ENCODE results near the gene SYNE1. TPM values are rescaled to one million over a fixed set of nuclear protein-coding genes. Genes with fewer than 3 reads are reported as not detected.

The SYNE1 gene
- total and polyA plus RNA-seq, 7 experiments from 2014 or later, result 50.6 to 205 (median 161) TPM

DNA sequence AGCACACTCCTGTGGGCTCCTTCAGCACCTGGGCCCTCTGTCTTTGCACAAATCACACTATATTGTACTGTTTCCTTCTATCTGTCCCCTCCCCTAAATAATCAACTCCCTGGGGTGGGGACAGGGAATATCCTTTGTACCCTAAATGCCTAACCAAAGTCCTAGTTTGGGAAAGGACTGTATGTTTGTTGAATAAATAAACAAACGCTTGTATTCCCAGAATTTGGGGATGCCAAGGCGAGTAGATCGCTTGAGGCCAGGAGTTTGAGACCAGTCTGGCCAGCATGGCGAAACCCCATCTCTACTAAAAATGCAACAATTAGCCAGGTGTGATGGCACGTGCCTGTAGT is 322.7 kb downstream of the SYNE1 start:
- peak overlapping the region in 1 of 9 donors; percentile 44 for H3K27ac Mint-ChIP-seq
- intact Hi-C loops (cut with micrococcal nuclease), result no loop called here
- H3K4me3 Mint-ChIP-seq, result no peak overlapping the region
- H3K9me3 ChIP-seq (ENCODE audit: control insufficient read depth in 2 of 3, low read length in 3 of 3), result no peaks in the 10 kb centered on the region
- no peak overlapping the region for H3K27ac ChIP-seq (ENCODE audit: low read depth, low read length)
- CTCF ChIA-PET, result no interaction called here
- H3K4me3 ChIP-seq (ENCODE audit: low read length), result no peak overlapping the region
- H3K4me1 ChIP-seq (ENCODE audit: control insufficient read depth in 2 of 2, insufficient read depth in 2 of 2, low read length in 2 of 2), result peaks cover 6 to 17% of the 10 kb centered on the region in 2 donors
- H3K27me3 Mint-ChIP-seq, result peaks cover 0 to 19% (median 4%) of the 10 kb centered on the region in 5 donors
- DNase-seq, result no peak
- H3K4me1 Mint-ChIP-seq, result peaks cover 5 to 24% (median 19%) of the 10 kb centered on the region in 7 donors
- POLR2A ChIA-PET, result no interaction called here
- ATAC-seq, result no peak
- no peaks in the 10 kb centered on the region for H3K27me3 ChIP-seq (ENCODE audit: control insufficient read depth in 2 of 2, insufficient read depth in 2 of 2, low read length in 2 of 2)
- peaks cover 0 to 1% (median 0%) of the 10 kb centered on the region in 11 donors for H3K9me3 Mint-ChIP-seq
- H3K36me3 ChIP-seq (ENCODE audit: control insufficient read depth in 2 of 3, insufficient read depth in 3 of 3, low read length in 3 of 3), result peaks cover 0 to 5% (median 0%) of the 10 kb centered on the region in 3 experiments
- H3K36me3 Mint-ChIP-seq, result peaks cover 0 to 2% (median 0%) of the 10 kb centered on the region in 5 donors

GRCh38 chr6:152313542-152314482 is 323.4 kb downstream of the SYNE1 start:
- peaks cover 0 to 16% (median 0%) of the 10 kb centered on the region in 5 donors for H3K27me3 Mint-ChIP-seq
- Histone ChIP-seq H3K27ac (ENCODE audit: low read depth, low read length) (no peak overlapping the region), H3K9me3 (ENCODE audit: control insufficient read depth in 2 of 3, low read length in 3 of 3) (no peaks in the 10 kb centered on the region), H3K4me1 (ENCODE audit: control insufficient read depth in 2 of 2, insufficient read depth in 2 of 2, low read length in 2 of 2) (peaks cover 6 to 21% of the 10 kb centered on the region in 2 donors), H3K4me3 (ENCODE audit: low read length) (no peak overlapping the region), H3K36me3 (ENCODE audit: control insufficient read depth in 2 of 3, insufficient read depth in 3 of 3, low read length in 3 of 3) (peaks cover 0 to 5% (median 0%) of the 10 kb centered on the region in 3 experiments), H3K27me3 (ENCODE audit: control insufficient read depth in 2 of 2, insufficient read depth in 2 of 2, low read length in 2 of 2) (no peaks in the 10 kb centered on the region)
- CTCF ChIA-PET, result interaction anchor here (0.7 kb wide), 1 partner anchor 64 kb away, joined by 4 read pairs; no protein-coding TSS in a partner anchor
- ATAC-seq (no peak), DNase-seq (no peak)
- peaks cover 5 to 31% (median 25%) of the 10 kb centered on the region in 7 donors for H3K4me1 Mint-ChIP-seq
- H3K4me3 Mint-ChIP-seq, result no peak overlapping the region
- H3K27ac Mint-ChIP-seq, result peak overlapping the region in 1 of 9 donors; percentile 44
- POLR2A ChIA-PET, result no interaction called here
- peaks cover 0 to 1% (median 0%) of the 10 kb centered on the region in 11 donors for H3K9me3 Mint-ChIP-seq
- intact Hi-C loops (cut with micrococcal nuclease), result no loop called here
- H3K36me3 Mint-ChIP-seq, result peaks cover 0 to 2% (median 0%) of the 10 kb centered on the region in 5 donors

GRCh38 chr6:152312434-152312833 is 324.7 kb downstream of the SYNE1 start:
- intact Hi-C loops (cut with micrococcal nuclease), result no loop called here
- ChIA-PET CTCF (no interaction called here), POLR2A (no interaction called here)
- Mint-ChIP-seq H3K27me3 (peaks cover 0 to 10% (median 0%) of the 10 kb centered on the region in 5 donors), H3K36me3 (peaks cover 0 to 2% (median 0%) of the 10 kb centered on the region in 5 donors), H3K27ac (no peak overlapping the region), H3K4me3 (no peak overlapping the region), H3K4me1 (peaks cover 7 to 38% (median 33%) of the 10 kb centered on the region in 7 donors), H3K9me3 (peaks cover 0 to 1% (median 0%) of the 10 kb centered on the region in 11 donors)
- H3K4me3 ChIP-seq (ENCODE audit: low read length), result no peak overlapping the region
- ATAC-seq, result no peak
- no peaks in the 10 kb centered on the region for H3K36me3 ChIP-seq (ENCODE audit: control insufficient read depth in 2 of 3, insufficient read depth in 3 of 3, low read length in 3 of 3)
- H3K27me3 ChIP-seq (ENCODE audit: control insufficient read depth in 2 of 2, insufficient read depth in 2 of 2, low read length in 2 of 2), result no peaks in the 10 kb centered on the region
- no peak for DNase-seq
- no peak overlapping the region for H3K27ac ChIP-seq (ENCODE audit: low read depth, low read length)
- H3K4me1 ChIP-seq (ENCODE audit: control insufficient read depth in 2 of 2, insufficient read depth in 2 of 2, low read length in 2 of 2), result peaks cover 6 to 21% of the 10 kb centered on the region in 2 donors
- no peaks in the 10 kb centered on the region for H3K9me3 ChIP-seq (ENCODE audit: control insufficient read depth in 2 of 3, low read length in 3 of 3)

DNA sequence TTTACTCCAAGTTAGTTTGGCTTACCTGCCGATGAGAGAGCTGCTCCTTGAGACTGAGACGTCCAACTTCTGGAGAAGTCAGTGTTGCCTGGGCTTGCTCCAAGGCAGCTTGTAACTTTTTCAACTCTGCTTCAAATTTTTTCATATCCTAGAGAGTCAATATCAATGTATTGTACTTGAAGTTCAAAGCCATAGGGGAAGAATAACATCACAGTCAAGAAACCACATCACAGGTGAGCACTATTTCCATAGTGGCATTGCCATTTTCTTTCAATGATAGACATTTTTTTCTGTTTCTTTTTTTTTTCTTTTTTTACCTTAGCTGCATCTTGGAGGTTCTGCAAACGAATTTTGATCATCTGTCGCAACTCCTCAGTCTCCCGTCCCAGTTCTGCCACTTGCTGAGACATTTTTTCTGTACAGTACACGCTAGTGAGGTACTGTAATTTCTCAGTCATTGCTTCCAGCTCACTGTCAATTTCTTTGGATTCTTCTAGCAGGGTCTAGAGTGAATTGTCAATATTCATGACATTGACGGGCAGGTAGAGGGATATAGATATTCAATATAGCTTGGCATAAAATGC is 326.7 kb downstream of the SYNE1 start:
- intact Hi-C loops (cut with micrococcal nuclease), result loop anchor here (1.0 to 2.0 kb wide), 2 partner anchors 8 to 14 kb away; no protein-coding TSS in a partner anchor

GRCh38 chr6:152309648-152310047 is 327.5 kb downstream of the SYNE1 start:
- intact Hi-C loops (cut with micrococcal nuclease), result loop anchor here (1.0 to 10.0 kb wide), 4 partner anchors 7 to 1935 kb away; no protein-coding TSS in a partner anchor
- Mint-ChIP-seq H3K27ac (peak overlapping the region in 3 of 9 donors; percentile 36 to 65 (median 39)), H3K36me3 (peaks cover 0 to 2% (median 0%) of the 10 kb centered on the region in 5 donors), H3K27me3 (peaks cover 0 to 10% (median 0%) of the 10 kb centered on the region in 5 donors), H3K9me3 (no peaks in the 10 kb centered on the region), H3K4me1 (peaks cover 7 to 35% (median 33%) of the 10 kb centered on the region in 7 donors), H3K4me3 (peak overlapping the region in 5 of 10 donors; percentile 17 to 59 (median 38))
- ChIA-PET POLR2A (interaction anchor here (0.8 to 2.1 kb wide), 6 partner anchors 8 to 857 kb away, joined by 3 to 13 read pairs (median 6); partner anchors contain the start of gene RMND1), CTCF (interaction anchor here (1.0 kb wide), 1 partner anchor 27 kb away, joined by 7 read pairs; no protein-coding TSS in a partner anchor)
- peak; percentile 27 to 81 (median 73) for DNase-seq
- no peaks in the 10 kb centered on the region for H3K9me3 ChIP-seq (ENCODE audit: control insufficient read depth in 2 of 3, low read length in 3 of 3)
- peaks cover 6 to 21% of the 10 kb centered on the region in 2 donors for H3K4me1 ChIP-seq (ENCODE audit: control insufficient read depth in 2 of 2, insufficient read depth in 2 of 2, low read length in 2 of 2)
- H3K36me3 ChIP-seq (ENCODE audit: control insufficient read depth in 2 of 3, insufficient read depth in 3 of 3, low read length in 3 of 3), result no peaks in the 10 kb centered on the region
- peak; percentile 94 for ATAC-seq
- H3K27ac ChIP-seq (ENCODE audit: low read depth, low read length), result no peak overlapping the region
- no peaks in the 10 kb centered on the region for H3K27me3 ChIP-seq (ENCODE audit: control insufficient read depth in 2 of 2, insufficient read depth in 2 of 2, low read length in 2 of 2)
- no peak overlapping the region for H3K4me3 ChIP-seq (ENCODE audit: low read length)

More for the DNA sequence above, 326.7 kb downstream of the SYNE1 start:
- DNase-seq, result peak in 7 of 9 donors; percentile 61 to 78 (median 73)
- H3K36me3 Mint-ChIP-seq, result peaks cover 0 to 2% (median 0%) of the 10 kb centered on the region in 5 donors
- H3K27me3 Mint-ChIP-seq, result peaks cover 0 to 10% (median 0%) of the 10 kb centered on the region in 5 donors
- no peak overlapping the region for H3K27ac ChIP-seq (ENCODE audit: low read depth, low read length)
- POLR2A ChIA-PET, result interaction anchor here (0.6 to 2.1 kb wide), 6 partner anchors 8 to 862 kb away, joined by 3 to 13 read pairs (median 6); no protein-coding TSS in a partner anchor
- ATAC-seq, result peak; percentile 63
- H3K4me1 ChIP-seq (ENCODE audit: control insufficient read depth in 2 of 2, insufficient read depth in 2 of 2, low read length in 2 of 2), result peaks cover 6 to 21% of the 10 kb centered on the region in 2 donors
- H3K27me3 ChIP-seq (ENCODE audit: control insufficient read depth in 2 of 2, insufficient read depth in 2 of 2, low read length in 2 of 2), result no peaks in the 10 kb centered on the region
- H3K27ac Mint-ChIP-seq, result peak overlapping the region in 8 of 9 donors; percentile 7 to 91 (median 74)
- no peaks in the 10 kb centered on the region for H3K36me3 ChIP-seq (ENCODE audit: control insufficient read depth in 2 of 3, insufficient read depth in 3 of 3, low read length in 3 of 3)
- H3K4me3 ChIP-seq (ENCODE audit: low read length), result no peak overlapping the region
- no peaks in the 10 kb centered on the region for H3K9me3 Mint-ChIP-seq
- CTCF ChIA-PET, result interaction anchor here (1.0 to 2.0 kb wide), 4 partner anchors 9 to 43 kb away, joined by 3 to 7 read pairs (median 6); no protein-coding TSS in a partner anchor
- H3K4me3 Mint-ChIP-seq, result peak overlapping the region; percentile 45 to 89 (median 72)
- peaks cover 7 to 36% (median 33%) of the 10 kb centered on the region in 7 donors for H3K4me1 Mint-ChIP-seq
- H3K9me3 ChIP-seq (ENCODE audit: control insufficient read depth in 2 of 3, low read length in 3 of 3), result no peaks in the 10 kb centered on the region

- no peaks in the 10 kb centered on the region for H3K36me3 ChIP-seq (ENCODE audit: control insufficient read depth in 2 of 3, insufficient read depth in 3 of 3, low read length in 3 of 3)
- H3K9me3 ChIP-seq (ENCODE audit: control insufficient read depth in 2 of 3, low read length in 3 of 3), result no peaks in the 10 kb centered on the region
- Mint-ChIP-seq H3K4me1 (peaks cover 7 to 35% (median 33%) of the 10 kb centered on the region in 7 donors), H3K27me3 (peaks cover 0 to 10% (median 0%) of the 10 kb centered on the region in 5 donors), H3K27ac (peak overlapping the region in 1 of 9 donors; percentile 26), H3K36me3 (peaks cover 0 to 2% (median 0%) of the 10 kb centered on the region in 5 donors), H3K4me3 (no peak overlapping the region), H3K9me3 (no peaks in the 10 kb centered on the region)
- H3K27ac ChIP-seq (ENCODE audit: low read depth, low read length), result no peak overlapping the region
- CTCF ChIA-PET, result no interaction called here
- H3K4me3 ChIP-seq (ENCODE audit: low read length), result no peak overlapping the region
- ATAC-seq (no peak), DNase-seq (no peak)
- intact Hi-C loops (cut with micrococcal nuclease), result loop anchor here (1.0 to 10.0 kb wide), 2 partner anchors 29 to 1936 kb away; no protein-coding TSS in a partner anchor
- no peaks in the 10 kb centered on the region for H3K27me3 ChIP-seq (ENCODE audit: control insufficient read depth in 2 of 2, insufficient read depth in 2 of 2, low read length in 2 of 2)
- POLR2A ChIA-PET, result interaction anchor here (0.8 to 1.1 kb wide), 3 partner anchors 10 to 857 kb away, joined by 3 to 4 read pairs (median 4); partner anchors contain the start of gene RMND1
- H3K4me1 ChIP-seq (ENCODE audit: control insufficient read depth in 2 of 2, insufficient read depth in 2 of 2, low read length in 2 of 2), result peaks cover 6 to 21% of the 10 kb centered on the region in 2 donors
These were observed 328.2 kb downstream of the SYNE1 start for GRCh38 chr6:152309006-152309405.
